Measurements from ENCODE around the gene GRB10. TPM values are rescaled to one million over a fixed set of nuclear protein-coding genes. Genes with fewer than 3 reads are reported as not detected.

GRB10 gene
- total and polyA plus RNA-seq, 2 of the 8 experiments (the other 6 are each of a cell fraction or from before 2014, with no cell fraction given) = 35.7 to 97.0 TPM

GRCh38 chr7:50718876-50719275 is 63.8 kb downstream of the GRB10 start (continued):
- no peak for TF ChIP-seq ATF3 (IDR thresholded peaks at IDR 0.05; ENCODE audit: insufficient read depth, low read depth, low read length)
- TF ChIP-seq TAF1 (IDR thresholded peaks at IDR 0.05; ENCODE audit: low read depth, low read length) = no peak
- TF ChIP-seq PHF8 (conservative IDR thresholded peaks at IDR 0.05; ENCODE audit: low read depth, low read length) = no peak
- TF ChIP-seq RNF2 (IDR thresholded peaks at IDR 0.05; ENCODE audit: borderline replicate concordance, low read depth, low read length, missing control alignments, poor library complexity, severe bottlenecking) = no peak
- TF ChIP-seq BCL11A (IDR thresholded peaks at IDR 0.05; ENCODE audit: low read depth in 2 of 2, low read length in 2 of 2) = no peak
- TF ChIP-seq YY1 (IDR thresholded peaks at IDR 0.05; ENCODE audit: low read depth, low read length) = no peak

Data from H1 (cell line).